ENCODE data around the gene RGL1.

GRCh38 chr1:183952101-183952500, 147.2 kb downstream of the RGL1 start:
- TF ChIP-seq CTCF (IDR thresholded peaks at IDR 0.05; ENCODE audit: low read length) (no peak), EZH2 (optimal IDR thresholded peaks at IDR 0.05; ENCODE audit: low read depth, low read length) (no peak)

Measured in MM.1S (cell line).